HG03342 (cell line): ENCODE results near the gene HBZ.
"Not testable (repeated sequence)": the region's sequence is repeated elsewhere in the genome, so short reads cannot be mapped to it uniquely, and the experiment has no call there.

Experiments
- ATAC-seq: cut with Tn5 transposase; IDR thresholded peaks from one replicate; pipeline ENCODE4 v1.9.1; 2021; ENCODE audit warnings: mild to moderate bottlenecking, moderate library complexity; ENCODE audit not compliant: unreplicated experiment

HBZ gene

DNA sequence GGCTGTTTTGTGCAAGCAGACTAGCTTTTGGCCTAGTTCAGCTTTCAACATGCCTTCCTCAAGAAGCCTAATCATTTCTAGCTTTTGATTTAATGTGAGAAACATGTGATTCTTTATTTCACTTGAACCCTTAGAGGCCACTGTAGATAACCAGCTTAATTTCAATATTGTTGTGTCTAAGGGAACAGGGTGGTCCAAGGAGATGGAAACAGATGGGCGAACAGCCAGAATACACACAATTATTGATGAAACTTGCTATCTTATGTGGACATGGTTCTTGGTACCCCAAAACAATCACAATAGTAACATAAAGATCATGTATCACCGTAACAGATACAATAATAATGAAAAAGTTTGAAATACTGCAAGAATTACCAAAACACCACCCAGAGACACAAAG lies 18.7 kb upstream of the HBZ start:
- no peak for ATAC-seq

DNA sequence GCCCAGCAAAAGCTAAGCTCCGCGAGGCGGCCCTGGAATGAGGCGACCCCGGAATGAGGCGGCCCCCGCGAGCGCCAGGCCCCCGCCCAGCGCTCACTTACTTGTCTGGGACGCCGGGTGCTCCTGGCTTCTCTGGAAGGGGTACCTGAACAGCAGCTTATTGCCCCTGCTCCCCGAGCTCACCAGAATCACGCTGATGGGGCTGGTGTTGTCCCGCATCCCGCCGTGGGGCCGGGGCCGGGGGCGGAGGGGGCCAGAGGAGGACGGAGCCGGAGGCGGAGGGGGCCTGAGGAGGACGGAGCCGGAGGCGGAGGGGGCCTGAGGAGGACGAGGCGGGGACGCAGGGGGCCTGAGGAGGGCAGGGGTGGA lies 14.4 kb upstream of the HBZ start:
- no peak for ATAC-seq

DNA sequence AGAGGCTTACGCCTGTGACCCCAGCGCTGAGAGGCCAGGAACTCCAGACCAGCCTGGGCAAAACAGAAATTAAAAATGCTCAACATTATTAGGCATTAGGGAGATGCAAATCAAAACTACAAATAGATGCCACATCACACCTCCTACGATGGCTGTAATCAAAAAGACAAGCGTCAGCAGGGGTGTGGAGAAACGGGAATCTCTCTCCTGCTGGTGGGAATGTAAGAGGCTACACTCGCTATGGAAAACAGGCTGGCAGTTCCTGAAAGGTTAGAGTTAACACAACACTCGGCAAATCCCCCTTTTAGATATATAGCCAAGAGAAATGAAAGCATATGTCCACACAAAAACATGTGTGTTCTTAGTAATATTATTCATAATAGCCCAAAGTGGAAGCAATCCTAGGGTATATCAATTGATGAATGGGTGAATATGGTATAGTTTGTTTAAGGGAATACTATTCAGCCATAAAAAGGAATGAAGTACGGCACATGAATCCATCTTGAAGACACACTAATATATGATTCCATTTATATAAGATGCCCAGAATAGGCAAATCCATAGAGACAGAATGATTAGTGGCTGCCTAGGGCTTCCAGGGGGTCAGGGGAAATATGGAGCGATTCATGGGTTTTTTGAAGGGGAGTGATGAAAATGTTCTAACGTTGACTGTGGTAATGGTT lies 12.1 kb upstream of the HBZ start:
- no peak for ATAC-seq

DNA sequence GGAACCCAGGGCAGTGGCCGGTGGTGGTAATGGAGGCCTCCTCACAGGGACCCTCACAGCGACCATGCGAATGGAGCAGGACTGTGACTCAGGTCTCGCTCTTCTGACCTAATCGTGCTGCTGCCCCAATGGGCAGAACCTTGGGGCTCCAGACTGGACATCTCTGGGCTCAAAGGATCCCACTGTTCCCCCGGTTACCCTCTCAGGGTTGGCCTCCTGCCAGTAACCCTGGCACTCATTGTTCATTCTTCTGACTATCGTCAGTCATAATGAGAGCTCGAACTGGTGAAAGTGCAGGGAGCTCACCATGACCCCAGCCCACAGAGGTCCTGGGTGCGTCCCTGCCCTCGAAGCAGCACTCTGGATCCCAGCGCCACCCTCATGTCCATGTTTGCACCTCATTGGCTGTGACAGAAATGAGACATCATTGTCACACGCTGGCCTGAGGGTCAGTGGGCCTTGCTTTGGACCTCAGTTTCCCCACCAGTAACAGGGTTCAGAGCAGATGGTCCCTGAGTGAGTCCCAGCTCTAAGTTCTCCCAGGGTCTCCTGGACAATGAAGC lies 10.0 kb upstream of the HBZ start:
- ATAC-seq: no peak

DNA sequence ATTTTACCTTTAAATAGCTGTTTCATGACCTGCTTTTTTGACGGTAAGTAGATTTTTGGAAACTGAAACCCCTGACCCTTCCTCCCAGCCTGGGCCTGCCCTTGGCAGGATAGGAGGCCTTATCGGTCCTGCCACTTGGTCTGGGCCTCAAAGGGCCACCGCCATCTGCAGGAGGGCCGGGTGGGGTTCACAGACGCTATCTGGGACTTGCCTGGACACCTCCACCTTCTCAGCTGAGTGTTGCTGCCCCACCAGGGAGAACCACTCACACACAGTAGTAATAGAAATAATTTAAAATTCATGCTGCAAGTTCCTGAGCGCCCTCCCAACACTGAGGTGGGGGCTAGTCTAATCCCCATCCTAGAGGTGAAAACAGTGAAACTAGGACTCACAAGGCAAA lies 9.4 kb upstream of the HBZ start:
- no peak for ATAC-seq

DNA sequence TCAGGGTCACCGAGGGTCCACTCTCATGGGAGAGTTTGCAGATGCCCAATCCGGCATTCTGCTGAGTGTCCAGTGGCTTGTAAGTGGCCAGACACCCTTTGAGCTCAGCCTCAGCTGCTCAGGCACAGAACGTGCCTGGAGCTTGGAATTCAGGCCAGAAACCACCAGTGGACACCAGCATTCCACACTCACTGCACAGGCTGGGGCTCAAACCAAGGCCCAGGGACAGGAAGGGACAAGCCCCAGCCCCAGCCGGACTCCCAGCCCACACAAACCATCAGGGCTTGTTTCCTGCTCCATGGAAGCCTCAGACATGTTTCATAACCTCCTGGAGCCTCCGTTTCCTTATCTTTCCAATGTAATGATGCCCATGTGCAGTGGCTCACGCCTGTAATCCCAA lies 9.0 kb upstream of the HBZ start:
- no peak for ATAC-seq

DNA sequence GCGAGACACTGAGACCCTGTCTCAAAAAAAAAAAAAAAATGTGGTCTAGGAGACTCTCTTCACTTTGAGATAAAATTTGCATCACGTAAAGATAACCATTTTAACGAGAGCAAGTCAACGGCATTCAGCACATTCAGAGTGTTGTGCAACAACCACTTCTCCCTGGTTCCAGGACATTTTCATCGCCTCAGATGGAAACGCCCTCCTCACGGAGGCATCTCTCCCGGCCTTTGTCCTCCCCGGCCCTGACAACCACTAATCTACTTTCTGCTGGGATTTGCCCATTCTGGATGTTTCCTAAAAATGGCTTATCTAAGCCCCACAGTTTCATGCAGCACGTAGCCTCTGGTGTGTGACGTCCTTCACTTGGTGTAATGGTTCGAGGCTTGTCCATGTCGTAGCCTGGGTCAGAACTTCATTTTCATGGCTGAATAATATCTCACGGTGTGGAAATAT lies 7.6 kb upstream of the HBZ start:
- ATAC-seq: no peak

DNA sequence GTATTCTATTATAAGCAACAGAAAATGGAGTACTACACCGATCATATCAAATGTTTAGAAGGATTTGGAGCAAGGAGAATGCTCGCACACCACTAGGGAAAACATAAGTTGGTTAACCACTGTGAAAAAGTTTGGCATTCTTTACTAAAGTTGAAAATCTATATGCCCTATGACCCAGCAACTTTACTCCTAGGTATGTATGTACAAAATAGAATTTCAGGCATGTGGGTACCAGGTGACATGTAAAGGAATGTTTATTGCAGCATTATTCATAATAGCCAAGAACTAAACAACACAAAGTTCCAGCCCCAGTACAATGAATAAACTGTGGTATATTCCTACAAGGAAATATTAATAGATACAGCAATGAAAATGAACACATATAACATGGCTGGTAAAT lies 5.8 kb upstream of the HBZ start:
- ATAC-seq: no peak

DNA sequence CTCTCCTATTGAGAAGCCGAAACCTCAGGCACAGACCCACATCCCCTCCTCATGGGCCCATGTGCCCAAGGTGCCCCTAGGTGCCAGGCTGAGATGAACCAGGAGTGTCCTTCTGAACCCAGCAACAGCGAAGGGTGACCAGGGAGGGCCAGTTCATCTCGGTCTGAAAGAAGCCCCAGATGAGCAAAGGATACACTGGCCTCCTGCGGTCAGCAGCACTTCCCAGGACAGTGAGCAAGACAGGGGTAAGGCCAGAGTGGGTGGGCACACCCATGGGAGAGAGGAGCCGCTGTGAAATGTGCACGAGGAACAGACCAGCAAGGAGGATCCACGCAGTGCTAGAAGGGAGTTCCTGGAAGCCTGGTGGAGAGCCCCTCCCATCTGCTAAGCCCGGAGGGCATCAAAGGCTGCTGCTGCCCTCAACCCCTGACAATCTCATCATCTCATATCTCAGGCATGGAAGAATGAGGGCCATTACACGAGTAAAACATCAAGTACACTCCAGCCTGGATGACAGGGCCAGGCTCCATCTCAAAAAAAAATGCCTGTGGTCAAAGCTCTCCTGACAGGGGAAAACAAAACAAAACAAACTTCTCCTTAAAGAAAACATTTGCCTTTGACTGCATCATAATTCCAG lies 3.3 kb upstream of the HBZ start:
- ATAC-seq: no peak

DNA sequence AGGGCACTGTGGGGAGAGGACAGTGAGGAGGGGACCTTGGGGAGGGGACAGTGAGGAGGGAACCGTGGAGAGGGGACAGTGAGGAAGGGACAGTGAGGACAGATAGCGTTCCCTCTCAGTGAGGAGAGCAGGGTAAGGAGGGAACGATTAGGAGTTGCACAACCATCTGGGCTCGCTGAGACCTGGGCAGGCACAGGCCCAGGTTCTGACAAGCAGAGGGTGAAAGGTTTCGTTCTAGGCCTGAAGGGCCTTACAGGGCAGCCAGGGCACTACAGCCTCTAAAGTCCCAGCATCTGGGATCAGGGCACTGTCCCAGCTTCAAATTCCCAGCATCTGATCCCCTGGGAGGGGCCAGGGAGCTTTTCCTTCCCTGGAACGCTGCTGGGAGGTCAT lies 681 bp downstream of the HBZ start:
- ATAC-seq: not testable (repeated sequence)

DNA sequence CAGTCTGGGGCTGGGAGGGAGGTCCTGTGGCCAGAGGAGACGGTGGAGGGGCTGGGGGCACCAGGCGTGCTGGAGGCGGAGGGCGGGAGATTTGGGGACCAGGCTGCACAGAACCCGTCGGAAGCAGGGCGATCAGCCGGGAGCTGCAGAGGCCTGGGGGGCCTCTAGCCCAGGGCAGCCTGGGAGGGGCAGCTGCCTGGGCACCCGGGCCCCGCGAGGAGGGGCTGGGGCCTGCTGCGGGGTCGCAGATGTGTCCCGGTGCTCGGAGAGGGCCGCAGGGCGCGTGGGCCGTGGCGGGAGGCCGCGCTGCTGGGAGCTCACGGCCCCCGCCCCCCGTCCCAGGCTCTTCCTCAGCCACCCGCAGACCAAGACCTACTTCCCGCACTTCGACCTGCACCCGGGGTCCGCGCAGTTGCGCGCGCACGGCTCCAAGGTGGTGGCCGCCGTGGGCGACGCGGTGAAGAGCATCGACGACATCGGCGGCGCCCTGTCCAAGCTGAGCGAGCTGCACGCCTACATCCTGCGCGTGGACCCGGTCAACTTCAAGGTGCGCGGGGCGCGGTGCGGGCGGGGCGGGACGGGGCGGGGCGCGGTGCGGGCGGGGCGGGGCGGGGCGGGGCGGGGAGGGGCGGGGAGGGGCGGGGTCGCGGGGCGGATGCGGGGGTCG lies 1.2 kb downstream of the HBZ start:
- not testable (repeated sequence) for ATAC-seq

DNA sequence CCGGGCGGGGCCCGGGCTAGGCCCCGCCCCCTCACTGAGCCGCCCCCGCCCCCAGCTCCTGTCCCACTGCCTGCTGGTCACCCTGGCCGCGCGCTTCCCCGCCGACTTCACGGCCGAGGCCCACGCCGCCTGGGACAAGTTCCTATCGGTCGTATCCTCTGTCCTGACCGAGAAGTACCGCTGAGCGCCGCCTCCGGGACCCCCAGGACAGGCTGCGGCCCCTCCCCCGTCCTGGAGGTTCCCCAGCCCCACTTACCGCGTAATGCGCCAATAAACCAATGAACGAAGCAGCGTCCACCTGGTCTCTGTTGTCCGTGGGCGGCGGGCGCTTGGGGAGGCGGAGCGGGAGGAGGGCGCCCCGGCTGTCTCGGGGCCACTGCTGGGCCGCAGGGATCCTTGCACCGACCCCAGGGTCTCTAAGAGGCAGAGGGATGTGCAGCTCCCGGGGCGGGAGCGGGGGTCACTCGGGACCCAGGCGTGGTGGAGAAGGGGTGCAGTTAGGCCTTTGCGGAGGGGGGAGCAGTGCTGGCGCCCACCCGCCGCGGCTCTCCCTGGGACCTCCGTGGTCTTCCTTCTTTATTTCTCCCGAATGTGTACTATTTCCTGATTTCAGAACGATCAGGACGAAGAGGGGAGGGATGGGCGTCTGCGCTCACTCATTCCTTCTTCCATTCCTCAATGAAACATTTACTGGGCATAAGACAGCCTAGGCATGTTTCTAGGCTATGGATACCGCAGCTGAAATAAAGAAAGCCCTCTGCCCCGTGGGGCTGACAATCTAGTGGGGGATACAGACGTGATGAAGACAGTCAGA lies 2.0 kb downstream of the HBZ start:
- ATAC-seq: no peak

DNA sequence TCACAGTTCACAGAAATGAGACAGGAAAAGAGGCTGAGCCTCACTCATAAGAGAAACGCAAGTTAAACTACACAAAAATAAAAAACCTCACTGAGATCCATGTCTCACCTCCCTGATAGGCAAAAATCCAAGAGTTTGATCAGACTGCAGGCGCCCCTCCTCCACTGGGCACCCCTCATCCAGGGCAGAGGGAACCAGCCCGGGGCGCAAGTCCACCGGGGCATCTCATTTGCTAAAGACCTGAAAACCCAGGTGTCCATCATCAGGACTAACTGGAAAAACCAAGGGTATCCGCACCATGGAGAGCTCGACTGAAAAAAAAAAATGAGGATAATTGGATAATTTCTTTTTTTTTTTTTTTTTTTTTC lies 2.6 kb downstream of the HBZ start:
- no peak for ATAC-seq

DNA sequence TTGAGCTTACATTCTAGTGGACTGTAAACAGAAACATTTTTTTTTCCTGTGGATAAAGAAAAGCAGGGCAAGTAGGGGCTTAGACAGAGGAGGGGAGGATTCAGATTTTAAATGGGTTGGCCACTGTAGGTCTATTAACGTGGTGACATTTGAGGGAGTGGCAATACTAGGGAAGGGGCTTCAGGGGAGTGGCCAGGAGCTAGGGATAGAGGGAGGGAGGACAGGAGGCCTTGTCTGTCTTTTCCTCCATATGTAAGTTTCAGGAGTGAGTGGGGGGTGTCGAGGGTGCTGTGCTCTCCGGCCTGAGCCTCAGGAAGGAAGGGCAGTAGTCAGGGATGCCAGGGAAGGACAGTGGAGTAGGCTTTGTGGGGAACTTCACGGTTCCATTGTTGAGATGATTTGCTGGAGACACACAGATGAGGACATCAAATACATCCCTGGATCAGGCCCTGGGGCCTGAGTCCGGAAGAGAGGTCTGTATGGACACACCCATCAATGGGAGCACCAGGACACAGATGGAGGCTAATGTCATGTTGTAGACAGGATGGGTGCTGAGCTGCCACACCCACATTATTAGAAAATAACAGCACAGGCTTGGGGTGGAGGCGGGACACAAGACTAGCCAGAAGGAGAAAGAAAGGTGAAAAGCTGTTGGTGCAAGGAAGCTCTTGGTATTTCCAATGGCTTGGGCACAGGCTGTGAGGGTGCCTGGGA lies 6.8 kb downstream of the HBZ start:
- no peak for ATAC-seq

DNA sequence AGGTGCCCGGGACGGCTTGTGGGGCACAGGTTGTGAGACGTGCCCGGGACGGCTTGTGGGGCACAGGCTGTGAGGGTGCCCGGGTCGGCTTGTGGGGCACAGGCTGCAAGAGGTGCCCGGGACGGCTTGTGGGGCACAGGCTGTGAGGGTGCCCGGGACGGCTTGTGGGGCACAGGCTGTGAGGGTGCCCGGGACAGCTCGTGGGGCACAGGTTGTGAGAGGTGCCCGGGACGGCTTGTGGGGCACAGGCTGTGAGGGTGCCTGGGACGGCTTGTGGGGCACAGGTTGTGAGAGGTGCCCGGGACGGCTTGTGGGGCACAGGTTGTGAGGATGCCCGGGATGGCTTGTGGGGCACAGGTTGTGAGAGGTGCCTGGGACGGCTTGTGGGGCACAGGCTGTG lies 7.8 kb downstream of the HBZ start:
- ATAC-seq: not testable (repeated sequence)

DNA sequence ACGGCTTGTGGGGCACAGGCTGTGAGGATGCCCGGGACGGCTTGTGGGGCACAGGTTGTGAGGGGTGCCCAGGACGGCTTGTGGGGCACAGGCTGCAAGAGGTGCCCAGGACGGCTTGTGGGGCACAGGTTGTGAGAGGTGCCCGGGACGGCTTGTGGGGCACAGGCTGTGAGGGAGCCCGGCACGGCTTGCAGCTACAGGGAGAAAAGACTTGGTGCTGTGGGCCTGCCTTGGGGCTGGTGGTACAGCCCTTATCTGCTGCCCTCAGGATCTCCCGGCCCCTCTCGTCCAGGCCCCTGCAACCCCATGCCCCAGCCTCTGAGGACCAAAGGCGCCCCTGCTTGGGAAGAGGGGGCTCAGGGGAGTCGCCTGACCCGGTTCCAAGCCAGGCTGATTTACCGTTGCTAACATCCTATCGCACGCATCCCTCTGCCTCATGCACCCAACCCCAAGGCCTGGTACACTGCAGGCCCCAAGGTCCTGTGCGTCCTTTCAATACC lies 8.3 kb downstream of the HBZ start:
- no peak for ATAC-seq

DNA sequence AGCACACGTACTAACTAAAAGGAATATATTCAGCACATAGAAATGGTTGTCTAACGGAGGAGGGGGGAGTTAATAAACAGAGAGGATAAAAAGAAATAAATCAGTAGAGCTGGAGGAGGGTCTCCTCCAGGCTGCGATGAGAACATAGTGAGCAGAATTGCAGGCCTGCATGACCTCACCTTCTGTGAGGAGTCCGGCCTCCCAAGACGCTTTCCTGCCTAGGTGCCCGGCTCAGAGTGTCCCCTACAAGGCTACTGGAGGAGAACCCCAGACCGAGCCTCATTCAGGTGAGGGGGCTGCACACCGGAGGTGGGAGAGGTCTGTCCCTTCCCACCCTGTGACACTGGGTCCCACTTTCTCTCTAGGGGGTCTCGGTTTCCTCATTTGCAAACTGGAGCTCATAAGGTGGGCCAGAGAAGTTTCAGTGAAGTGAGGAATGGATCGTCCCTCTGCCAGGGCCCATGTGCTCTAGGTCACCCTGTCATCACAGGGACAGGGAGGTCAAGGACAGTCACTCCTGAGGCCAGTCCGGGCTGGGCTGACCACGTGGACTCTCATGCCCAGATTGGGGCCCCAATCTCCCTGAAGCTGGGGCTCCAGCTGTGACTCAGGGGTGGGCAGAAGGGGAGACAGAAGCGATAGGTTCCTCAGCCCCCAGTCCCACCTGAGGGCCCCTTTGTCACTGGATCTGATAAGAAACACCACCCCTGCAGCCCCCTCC lies 10.0 kb downstream of the HBZ start:
- no peak for ATAC-seq

DNA sequence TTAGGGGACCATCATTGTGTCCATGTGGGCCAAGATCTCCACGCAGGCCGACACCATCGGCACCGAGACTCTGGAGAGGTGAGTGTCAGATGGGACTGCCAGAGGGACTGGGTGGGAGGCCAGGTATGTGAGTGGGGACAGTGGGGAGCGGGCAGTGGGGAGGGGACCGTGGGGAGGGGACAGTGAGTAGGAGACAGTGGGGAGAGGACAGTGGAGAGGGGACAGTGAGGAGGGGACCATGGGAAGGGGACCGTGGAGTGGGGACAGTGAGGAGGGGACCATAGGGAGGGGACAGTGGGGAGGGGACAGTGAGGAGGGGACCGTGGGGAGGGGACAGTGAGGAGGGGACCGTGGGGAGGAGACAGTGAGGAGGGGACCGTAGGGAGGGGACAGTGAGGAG lies 10.7 kb downstream of the HBZ start:
- not testable (repeated sequence) for ATAC-seq

DNA sequence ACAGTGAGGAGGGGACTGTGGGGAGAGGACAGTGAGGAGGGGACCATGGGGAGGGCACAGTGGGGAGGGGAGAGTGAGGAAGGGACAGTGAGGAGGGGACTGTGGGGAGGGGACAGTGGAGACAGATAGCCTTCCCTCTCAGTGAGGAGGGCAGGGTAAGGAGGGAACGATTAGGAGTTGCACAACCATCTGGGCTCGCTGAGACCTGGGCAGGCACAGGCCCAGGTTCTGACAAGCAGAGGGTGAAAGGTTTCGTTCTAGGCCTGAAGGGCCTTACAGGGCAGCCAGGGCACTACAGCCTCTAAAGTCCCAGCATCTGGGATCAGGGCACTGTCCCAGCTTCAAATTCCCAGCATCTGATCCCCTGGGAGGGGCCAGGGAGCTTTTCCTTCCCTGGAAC lies 11.3 kb downstream of the HBZ start:
- not testable (repeated sequence) for ATAC-seq
